Epithelial cell of esophagus (primary cell): ENCODE results near the gene AP2A1.

Experiments
- DNase-seq: peaks from one replicate; pipeline ENCODE4 v3.0.0; 2010; ENCODE audit warnings: low read depth
- H3K4me3 ChIP-seq: 2 replicates; pipeline ENCODE4 v1.5.1; 2011; ENCODE audit warnings: mild to moderate bottlenecking, low read length, control low read depth
- CTCF ChIP-seq: IDR thresholded peaks from 2 replicates; pipeline ENCODE4 v1.5.1; 2011; ENCODE audit warnings: low read depth, mild to moderate bottlenecking, low read length, control low read depth, inconsistent platforms; ENCODE audit not compliant: insufficient read depth; ENCODE audit errors: missing control alignments

The AP2A1 gene

GRCh38 chr19:49850487-49851342 lies 83.9 kb downstream of the AP2A1 start, which contains the start of gene PTOV1:
Gene PTOV1, plus strand, starts transcription at chr19:49851159.
- peak; percentile 93 for DNase-seq
- TF ChIP-seq CTCF: no peak

GRCh38 chr19:49851456-49852259 lies 84.9 kb downstream of the AP2A1 start:
- DNase-seq: peak; percentile 14
- no peak for TF ChIP-seq CTCF
- peak overlapping the region; percentile 91 for H3K4me3 ChIP-seq

More at GRCh38 chr19:49850487-49851342, 83.9 kb downstream of the AP2A1 start, which contains the start of gene PTOV1:
- peak within 1 kb of the TSS; percentile 91 for H3K4me3 ChIP-seq

- no peak for TF ChIP-seq CTCF
- peak overlapping the region; percentile 91 for H3K4me3 ChIP-seq
- DNase-seq: peak; percentile 35
Observed at GRCh38 chr19:49852631-49853126, 85.9 kb downstream of the AP2A1 start.

- H3K4me3 ChIP-seq: no peak overlapping the region
- TF ChIP-seq CTCF: no peak
Observed at GRCh38 chr19:49853852-49854377, 87.1 kb downstream of the AP2A1 start.

GRCh38 chr19:49854378-49855263 lies 87.8 kb downstream of the AP2A1 start:
- no peak for TF ChIP-seq CTCF
- no peak overlapping the region for H3K4me3 ChIP-seq
- DNase-seq: no peak

More at GRCh38 chr19:49853852-49854377, 87.1 kb downstream of the AP2A1 start:
- DNase-seq: no peak

- DNase-seq: no peak
- TF ChIP-seq CTCF: no peak
- H3K4me3 ChIP-seq: no peak overlapping the region
Observed at GRCh38 chr19:49855277-49855675, 88.5 kb downstream of the AP2A1 start.
